ENCODE results near the gene WNT7B.

Gene WNT7B

DNA sequence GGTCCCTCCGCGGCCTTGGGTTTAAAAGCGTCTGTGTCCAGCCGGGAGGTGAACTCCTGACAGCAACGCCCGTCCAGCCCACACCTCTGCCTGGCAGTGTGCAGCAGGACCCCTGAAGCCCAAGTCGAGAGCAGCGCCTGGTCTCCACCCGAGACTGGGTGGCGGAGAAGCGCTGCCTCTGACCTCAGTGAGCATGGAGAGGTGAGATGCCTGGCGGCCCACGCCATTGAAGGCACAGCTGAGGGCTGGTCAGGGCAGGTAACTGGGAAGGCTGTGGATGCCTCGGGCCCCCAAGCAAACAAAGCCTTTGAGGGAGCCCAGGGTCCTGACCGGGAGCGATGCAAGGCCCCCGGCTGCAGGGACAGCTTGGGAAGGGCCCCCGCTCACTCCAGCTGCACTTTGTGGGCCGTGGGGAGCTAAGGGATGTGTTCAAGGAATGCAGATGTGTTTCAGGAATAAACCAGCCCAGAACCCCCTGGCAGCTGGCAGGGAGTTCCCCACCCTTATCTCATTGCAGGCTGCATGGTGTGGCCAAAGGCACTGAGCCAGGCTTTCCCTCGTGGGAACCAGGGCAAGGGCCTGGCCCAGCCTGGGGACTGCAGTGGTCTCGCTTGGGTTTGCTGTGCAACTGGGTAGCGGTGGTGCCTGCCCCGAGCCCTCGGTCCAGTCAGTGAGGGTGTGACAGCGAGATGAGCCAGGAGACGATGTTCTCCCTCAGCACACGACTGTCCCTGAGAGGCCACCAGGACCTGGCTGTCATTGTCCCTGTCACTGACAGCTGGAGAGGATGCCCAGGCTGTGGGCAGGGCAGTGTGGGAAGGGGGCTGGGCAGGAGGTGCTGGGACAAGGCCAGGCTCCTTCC, 92.5 kb downstream of the WNT7B start:
- no peak for DNase-seq

DNA sequence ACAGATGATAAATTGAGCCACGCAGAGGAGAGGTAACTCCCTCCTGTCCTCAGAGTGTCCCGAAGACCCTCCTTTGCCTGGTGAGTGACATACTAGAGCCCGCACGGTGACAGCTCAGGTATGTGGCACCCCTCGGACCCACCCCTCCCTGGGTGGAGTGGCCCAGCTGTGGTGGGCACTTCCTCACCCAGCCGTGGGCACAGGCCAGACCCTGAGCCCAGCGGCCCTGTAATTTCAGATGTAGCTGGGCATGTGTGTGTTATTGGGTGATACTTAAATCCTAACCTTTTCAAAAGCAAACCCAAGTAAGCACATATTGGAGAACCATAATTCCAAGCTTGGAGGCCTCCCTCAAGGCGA, 93.2 kb downstream of the WNT7B start:
- DNase-seq, result no peak

DNA sequence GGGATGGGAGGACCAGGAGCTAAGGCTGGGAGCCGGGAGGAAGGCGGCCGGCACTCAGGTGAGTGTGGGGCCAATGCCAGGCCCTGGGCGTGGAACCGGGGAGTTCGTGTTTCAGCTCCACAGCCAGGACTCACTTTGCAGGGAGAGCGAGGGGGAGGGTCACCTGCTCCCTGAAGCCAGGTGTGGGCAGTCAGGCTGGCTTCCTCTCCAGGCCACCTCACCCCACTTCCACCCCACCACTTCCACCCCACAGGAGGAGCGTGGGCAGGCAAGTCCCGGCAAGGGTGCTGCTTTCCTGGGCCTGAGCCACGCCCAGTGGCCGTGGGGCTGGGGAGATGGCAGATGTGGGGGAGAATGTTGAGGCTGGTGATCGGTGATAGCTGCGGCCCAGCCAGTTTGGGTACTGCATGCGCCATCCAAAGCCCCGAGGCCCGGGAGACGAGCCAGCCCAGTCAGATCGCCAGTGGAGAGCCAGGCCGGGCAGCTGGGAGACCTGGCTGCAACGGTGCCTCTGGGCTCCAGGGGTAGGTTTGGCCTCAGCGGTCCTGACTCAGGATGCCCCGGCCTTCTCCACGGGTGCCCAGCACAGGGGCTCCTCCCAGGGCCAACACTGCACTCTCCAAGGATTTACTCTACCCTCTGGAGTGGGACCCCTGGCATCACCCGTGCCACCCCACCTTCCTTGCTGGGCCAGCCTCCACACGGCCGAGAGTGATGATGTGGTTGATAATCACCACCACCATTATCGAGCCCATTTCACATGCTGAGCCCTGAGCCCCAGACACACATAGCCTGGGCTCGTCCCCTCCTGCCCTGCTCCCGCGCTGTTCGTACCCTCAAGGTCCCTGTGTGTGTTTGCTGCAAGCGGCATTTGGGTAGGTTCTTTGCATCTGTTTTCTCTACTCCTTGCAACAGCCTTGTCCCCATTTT, 93.8 kb downstream of the WNT7B start:
- no peak for DNase-seq

DNA sequence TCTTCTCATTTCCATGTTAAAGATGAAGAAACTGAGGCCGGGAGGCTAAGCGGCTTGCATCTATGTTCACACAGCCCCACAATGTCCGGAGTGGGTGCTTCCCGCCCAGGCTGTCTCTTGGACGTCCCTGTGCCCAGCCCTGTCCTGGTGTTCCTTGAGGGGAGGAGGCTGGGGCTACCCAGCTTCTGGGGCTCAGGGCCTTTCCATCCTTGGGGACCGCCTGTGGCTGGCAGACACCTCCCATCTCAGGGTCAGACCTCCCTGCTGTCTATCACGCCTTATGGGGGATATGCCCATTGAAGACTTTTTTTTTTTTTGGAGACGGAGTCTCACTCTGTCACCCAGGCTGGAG, 95.5 kb downstream of the WNT7B start:
- DNase-seq, result no peak

DNA sequence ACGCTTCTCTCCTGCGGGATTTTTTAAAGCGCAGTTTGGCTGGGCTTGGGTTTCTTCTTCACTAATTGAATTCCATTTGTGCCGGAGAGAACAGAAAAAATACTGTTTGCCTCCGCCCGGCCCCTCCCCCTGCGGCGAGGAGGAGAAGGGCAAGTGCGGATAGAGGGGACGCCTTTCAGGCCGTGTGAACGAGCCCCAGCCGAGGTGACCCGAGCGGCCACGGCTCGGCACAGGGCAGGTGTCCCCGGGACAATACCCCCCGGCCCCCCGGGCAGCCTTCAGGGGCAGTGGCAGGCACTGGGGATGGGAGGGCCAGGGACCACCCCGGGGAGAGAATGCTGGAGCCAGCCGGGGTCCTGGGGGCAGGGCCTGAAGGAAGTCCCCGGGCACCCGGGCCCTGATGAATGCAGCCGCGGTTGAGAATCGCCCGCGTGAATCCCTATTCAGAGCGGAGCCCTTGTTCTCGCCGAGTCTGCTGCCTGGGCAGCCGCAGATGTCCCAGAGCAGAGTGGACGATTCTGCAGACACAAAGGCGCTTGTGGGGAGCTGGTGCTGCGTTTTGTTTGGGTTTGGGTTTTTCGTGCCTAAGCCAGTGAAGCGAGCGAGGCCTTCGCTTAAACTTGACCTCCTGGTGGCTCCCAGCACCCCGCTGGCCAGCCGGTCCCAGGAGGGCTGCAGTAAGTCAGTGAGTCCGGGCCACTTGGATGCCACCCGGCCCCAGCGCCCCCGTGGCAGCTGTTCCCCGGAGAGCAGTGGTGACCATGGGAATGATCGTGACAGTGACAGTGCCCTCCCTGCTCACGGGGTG, 96.0 kb downstream of the WNT7B start:
- no peak for DNase-seq

DNA sequence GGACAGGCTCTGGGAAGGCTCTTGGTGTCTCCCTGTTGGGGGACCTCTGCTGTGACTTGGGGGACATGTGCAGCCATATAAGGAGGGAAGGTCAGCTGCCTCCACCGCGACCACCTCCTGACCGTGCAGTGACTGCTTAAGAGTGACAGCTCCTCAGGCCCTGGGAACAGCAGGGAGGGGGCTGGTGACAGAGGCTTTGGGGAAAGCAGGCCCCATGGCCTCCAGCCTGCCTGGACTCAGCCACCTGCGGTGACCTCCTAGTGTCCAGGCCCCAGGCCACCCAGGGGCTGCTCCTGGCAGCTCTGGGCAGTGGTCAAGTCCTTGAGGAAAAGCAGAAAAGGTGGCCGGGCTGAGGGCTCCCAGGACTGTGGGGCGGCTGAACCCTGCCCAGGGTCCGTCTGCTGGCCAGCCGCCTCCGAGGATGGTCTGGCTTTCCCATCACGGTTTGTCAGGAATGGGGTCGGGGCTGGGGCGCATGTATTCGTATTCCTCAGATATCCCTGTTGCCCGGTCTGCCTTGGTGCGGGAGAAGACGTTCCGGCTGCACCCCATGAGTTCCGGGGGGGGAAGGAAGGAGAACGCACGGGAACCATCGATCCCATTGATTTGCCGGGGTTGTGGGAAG, 96.8 kb downstream of the WNT7B start:
- DNase-seq, result no peak

DNA sequence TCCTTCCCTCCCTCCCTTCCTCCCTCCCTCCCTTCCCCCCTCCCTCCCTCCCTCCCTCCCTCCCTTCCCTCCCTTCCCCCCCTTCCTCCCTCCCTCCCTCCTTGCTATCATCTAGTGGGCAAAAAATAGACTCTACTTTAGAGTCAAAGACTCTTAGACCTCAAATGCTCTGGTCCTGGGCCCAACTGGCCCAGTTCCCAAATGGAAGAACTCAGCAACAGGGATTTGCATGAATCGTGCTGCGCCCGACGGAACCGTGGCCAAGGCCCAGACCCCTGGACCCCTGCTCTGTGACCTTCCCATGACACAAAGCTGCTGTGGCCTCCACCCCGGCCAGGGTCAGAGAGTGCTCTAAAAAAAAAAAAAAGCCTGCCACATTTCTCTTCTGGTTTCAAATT, 97.4 kb downstream of the WNT7B start:
- no peak for DNase-seq

DNA sequence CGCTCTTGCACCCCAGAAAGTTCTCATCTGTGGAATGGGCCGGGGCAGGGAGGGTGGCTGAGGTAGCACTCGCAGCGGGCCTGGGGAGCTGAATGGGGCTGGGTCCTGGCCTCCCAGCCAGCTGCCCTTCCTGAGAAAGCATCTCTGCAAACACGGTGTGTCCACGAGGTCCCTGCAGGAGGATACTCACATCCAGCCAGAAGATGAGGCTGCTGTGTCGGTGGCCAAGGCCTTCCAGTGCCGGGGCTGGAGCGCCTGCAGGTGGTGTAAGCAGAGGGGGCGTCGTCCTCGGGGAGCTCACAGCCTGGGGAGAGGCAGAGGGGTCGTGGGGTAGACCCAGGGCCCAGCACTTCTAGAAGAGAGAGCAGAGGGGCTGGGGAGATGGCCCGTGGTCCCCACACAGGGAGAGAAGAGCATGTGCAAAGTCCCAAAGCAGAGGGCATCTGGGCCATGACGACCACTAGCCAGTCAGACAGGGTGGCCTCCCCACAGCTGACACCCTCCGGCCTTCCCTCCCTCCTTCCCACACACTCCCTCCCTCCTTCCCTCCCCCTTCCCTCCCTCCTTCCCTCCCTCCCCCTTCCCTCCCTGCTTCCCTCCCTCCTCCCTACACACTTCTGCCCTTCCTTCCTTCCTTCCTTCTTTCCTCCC, 97.9 kb downstream of the WNT7B start:
- DNase-seq, result no peak

DNA sequence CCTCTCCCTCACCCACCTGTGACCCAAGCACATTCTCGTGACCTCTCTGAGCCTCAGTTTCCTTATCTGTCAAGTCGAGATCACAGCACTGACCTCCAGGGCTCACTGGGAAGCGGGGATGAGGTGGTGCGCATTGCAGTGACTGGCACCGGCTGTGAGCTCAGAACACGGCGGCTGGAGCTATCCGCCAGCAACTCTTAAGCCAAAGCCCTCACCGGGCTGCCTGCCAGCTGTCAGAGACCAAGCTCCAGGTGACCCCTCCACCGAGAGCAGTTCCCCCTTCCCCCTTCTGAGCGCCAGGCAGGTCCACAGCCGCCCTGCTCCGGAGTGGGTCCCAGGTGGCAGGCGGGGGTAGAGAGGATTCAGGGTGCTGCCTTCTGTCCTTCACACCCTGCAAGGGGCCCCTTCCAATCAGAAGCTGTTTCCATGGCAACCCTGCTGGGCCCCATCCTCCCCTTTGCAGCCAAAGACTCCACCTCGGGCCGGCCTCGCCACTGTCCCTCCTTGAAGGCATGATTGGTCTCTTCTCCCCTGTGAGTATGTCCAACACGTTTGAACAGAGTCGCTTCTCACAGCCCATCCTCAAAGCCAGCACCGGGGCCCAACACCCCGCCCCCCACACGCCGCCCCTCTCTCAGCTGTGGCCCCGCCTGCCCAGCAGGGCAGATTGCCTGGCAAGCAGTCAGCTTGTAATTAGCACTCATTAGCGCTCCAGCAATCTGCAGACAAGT, 98.7 kb downstream of the WNT7B start:
- DNase-seq, result no peak

DNA sequence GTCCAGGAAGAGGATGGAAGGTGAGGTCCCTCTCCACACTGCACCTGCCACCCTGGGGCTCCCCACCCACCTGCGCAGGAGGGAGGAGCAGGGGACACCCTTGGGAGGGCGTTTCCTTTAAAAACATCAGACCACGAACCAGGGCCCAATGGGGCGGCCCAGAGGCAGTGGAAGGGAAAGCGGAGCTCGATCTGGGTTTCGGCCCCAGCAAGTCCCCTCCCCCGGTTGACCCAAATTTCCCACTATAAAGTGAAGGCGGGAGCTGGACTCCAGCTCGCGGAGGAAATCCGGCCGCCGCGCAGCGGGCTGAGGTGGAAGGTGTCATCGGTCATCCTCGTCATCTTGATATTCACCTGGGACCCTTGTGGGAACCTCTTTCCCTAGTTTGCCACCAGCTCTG, 99.3 kb downstream of the WNT7B start:
- no peak for DNase-seq

DNA sequence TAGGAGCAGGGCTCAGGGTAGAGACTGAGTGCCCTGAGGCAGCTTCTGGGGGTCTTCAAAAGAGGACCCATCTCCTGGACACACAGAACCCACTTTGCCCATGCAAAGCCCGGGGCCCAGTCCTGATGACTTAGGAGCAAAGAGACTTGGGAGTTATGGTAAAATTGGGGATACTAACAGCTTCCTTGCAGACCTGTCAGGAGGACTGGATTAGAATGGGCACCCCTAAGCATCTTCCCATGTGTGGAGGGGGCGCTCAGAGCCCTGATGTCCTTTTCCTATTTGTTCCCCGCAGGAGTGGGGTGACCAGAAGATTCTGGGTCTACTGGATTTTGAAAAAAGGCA, 100.0 kb downstream of the WNT7B start:
- DNase-seq, result no peak

DNA sequence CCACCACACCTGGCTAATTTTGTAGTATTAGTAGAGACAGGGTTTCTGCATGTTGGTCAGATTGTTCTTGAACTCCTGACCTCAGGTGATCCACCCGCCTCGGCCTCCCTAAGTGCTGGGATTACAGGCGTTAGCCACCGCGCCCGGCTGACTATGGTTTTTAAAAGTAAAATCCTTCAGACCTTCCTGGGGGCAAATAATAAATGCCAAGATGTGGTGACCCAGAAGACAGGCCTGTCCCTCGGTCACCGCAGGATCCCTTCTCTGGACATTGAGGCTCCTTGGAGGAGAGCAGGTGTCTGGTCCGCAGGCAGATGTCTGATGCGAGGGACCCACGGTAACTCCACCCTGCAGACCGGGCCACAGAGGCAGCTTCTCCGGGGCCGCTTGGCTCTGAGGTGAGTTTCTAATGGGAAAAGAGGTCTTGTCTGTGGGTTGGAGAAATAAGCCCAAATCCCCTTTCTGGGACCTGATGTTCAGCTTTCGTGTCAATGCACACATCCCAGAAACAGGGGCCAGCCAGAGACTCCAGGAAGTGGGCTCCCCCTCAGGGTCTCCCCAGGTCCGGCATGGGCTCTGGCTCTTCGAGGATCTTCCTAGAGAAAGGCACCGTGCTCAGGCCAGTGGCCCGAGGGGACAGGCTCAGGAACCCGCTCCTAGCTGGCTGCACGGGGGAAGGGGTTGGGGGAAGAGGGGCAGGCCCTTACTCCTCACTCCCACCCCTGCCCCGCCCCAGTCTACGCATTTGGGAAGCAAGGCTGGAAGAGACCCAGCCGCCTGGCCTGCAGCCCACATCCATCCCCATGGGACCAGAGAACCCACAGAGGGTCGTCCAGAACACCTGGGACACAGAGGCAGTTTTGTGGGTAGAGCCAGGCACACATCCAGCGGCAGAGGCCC, 100.6 kb downstream of the WNT7B start:
- DNase-seq, result no peak

DNA sequence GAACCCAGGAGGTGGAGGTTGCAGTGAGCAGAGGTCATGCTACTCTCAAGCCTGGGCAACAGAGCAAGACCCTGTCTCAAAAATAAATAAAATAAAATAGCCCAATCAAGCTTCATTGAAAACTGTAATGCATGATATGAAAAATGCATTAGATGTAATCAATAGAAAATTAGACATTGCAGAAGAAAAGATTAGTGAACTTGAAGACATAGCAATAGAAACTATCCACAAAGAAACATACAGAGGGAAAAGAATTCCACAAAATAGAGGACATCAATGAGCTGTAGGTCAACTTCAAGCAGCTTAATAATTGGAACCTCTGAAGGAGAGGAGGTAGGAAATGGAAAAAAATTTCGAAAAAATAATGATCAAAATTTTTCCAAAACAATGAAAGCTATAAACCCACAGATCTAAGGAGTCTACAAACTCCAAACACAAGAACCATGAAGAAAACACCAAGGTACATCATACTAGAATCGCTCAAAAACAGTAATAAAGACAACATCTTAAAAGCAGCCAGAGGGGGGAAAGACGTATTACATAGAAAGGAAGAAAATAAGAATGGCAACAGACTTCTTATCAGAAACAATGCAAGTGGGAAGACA, 104.2 kb downstream of the WNT7B start:
- DNase-seq, result no peak

DNA sequence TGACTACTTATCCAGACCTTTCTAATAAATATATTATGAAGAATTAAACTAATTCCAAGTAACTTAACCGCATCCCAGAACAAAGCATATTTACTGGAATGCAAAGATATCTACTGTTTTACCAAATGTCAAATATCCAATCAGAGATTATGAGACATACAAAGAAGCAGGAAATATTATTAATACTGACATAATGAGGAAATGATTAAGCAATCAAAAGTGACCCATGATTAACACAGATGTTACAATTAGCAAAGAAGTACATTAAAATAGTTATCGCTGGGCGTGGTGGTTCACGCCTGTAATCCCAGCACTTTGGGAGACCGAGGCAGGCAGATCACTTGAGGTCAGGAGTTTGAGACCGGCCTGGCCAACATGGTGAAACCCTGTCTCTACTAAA, 105.2 kb downstream of the WNT7B start:
- DNase-seq, result no peak

All from NCI-H2029 (cell line).